ENCODE measurements around the gene KLHDC9. TPM values are rescaled to one million over a fixed set of nuclear protein-coding genes. Genes with fewer than 3 reads are reported as not detected.

Gene KLHDC9
- total and polyA plus RNA-seq, 2 donors from 2014 or later, result 21.9 to 32.2 TPM

GRCh38 chr1:161052899-161053298 is 45.3 kb upstream of the KLHDC9 start:
- Histone ChIP-seq H3K4me1 (ENCODE audit: control insufficient read depth in 2 of 3, insufficient read depth in 2 of 3, low read depth in 1 of 3, low read length in 3 of 3) (no peaks in the 10 kb centered on the region), H3K9ac (ENCODE audit: low read length in 3 of 3) (no peak overlapping the region), H3K27ac (ENCODE audit: low read depth in 2 of 2, low read length in 2 of 2) (no peak overlapping the region), H3K36me3 (ENCODE audit: control insufficient read depth in 2 of 3, insufficient read depth in 3 of 3, low read length in 3 of 3) (no peaks in the 10 kb centered on the region), H3K9me3 (ENCODE audit: control insufficient read depth in 2 of 3, insufficient read depth in 1 of 3, low read length in 3 of 3) (no peaks in the 10 kb centered on the region), H3K27me3 (ENCODE audit: control insufficient read depth, insufficient read depth, low read length) (no peaks in the 10 kb centered on the region), H3K4me3 (ENCODE audit: low read length in 3 of 3) (no peak overlapping the region)
- DNase-seq (peak in 1 of 5 donors; percentile 38), FAIRE-seq (no peak)
- TF ChIP-seq, protein P1, sequence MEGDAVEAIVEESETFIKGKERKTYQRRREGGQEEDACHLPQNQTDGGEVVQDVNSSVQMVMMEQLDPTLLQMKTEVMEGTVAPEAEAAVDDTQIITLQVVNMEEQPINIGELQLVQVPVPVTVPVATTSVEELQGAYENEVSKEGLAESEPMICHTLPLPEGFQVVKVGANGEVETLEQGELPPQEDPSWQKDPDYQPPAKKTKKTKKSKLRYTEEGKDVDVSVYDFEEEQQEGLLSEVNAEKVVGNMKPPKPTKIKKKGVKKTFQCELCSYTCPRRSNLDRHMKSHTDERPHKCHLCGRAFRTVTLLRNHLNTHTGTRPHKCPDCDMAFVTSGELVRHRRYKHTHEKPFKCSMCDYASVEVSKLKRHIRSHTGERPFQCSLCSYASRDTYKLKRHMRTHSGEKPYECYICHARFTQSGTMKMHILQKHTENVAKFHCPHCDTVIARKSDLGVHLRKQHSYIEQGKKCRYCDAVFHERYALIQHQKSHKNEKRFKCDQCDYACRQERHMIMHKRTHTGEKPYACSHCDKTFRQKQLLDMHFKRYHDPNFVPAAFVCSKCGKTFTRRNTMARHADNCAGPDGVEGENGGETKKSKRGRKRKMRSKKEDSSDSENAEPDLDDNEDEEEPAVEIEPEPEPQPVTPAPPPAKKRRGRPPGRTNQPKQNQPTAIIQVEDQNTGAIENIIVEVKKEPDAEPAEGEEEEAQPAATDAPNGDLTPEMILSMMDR (IDR thresholded peaks at IDR 0.05; ENCODE audit: borderline replicate concordance, extremely low read depth, insufficient read depth), result no peak
- intact Hi-C loops (cut with DNase I), result no loop called here

DNA sequence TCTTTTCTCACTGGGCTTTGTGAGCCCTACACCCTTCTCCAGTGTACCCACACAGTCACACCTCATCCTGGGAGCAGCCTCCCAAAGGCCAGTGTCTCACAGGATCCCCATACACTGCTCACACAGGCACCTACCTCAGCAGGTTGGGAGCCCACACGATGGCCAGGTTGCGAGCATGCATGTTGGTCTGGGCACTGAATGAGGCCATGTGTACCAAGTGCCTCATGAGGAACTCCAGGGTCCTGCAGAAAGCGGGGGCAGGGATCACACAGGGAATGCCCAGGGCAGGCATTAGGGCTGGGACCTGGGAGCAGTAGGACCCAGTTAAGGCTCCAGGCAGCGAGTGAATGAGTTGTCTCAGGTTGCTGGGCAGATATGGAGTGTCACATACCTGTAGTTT is 43.9 kb upstream of the KLHDC9 start:
- no peak overlapping the region for H3K4me3 ChIP-seq (ENCODE audit: low read length in 3 of 3)
- no peak overlapping the region for H3K27ac ChIP-seq (ENCODE audit: low read depth in 2 of 2, low read length in 2 of 2)
- H3K27me3 ChIP-seq (ENCODE audit: control insufficient read depth, insufficient read depth, low read length), result no peaks in the 10 kb centered on the region
- no peaks in the 10 kb centered on the region for H3K36me3 ChIP-seq (ENCODE audit: control insufficient read depth in 2 of 3, insufficient read depth in 3 of 3, low read length in 3 of 3)
- intact Hi-C loops (cut with DNase I), result no loop called here
- no peaks in the 10 kb centered on the region for H3K9me3 ChIP-seq (ENCODE audit: control insufficient read depth in 2 of 3, insufficient read depth in 1 of 3, low read length in 3 of 3)
- no peak for FAIRE-seq
- H3K4me1 ChIP-seq (ENCODE audit: control insufficient read depth in 2 of 3, insufficient read depth in 2 of 3, low read depth in 1 of 3, low read length in 3 of 3), result no peaks in the 10 kb centered on the region
- TF ChIP-seq, protein P1 (IDR thresholded peaks at IDR 0.05; ENCODE audit: borderline replicate concordance, extremely low read depth, insufficient read depth), result no peak
- H3K9ac ChIP-seq (ENCODE audit: low read length in 3 of 3), result no peak overlapping the region
- peak in 1 of 5 donors; percentile 41 for DNase-seq

DNA sequence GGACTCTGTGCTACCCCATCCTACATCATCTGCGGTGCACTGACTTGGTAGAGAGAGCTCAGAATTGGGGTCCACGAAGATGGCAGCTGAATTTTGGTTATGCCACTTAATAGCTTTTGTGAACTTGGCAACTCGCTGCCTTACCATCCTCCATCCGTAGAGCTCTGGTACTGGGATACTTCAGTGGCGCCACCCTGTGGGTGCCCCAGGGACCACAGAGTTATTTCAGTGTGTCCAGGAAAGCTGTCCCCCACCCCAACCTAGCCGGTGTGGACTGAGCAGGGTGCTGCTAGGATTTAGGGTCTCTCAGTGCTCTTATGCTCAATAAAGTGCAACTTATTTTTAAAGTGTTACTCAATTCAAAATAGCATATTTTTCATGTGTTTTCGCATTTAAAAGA is 43.4 kb upstream of the KLHDC9 start:
- H3K9me3 ChIP-seq (ENCODE audit: control insufficient read depth in 2 of 3, insufficient read depth in 1 of 3, low read length in 3 of 3), result no peaks in the 10 kb centered on the region
- no peaks in the 10 kb centered on the region for H3K36me3 ChIP-seq (ENCODE audit: control insufficient read depth in 2 of 3, insufficient read depth in 3 of 3, low read length in 3 of 3)
- peak in 1 of 5 donors; percentile 26 for DNase-seq
- TF ChIP-seq, protein P1 (IDR thresholded peaks at IDR 0.05; ENCODE audit: borderline replicate concordance, extremely low read depth, insufficient read depth), result no peak
- H3K27ac ChIP-seq (ENCODE audit: low read depth in 2 of 2, low read length in 2 of 2), result no peak overlapping the region
- H3K4me3 ChIP-seq (ENCODE audit: low read length in 3 of 3), result no peak overlapping the region
- H3K9ac ChIP-seq (ENCODE audit: low read length in 3 of 3), result no peak overlapping the region
- intact Hi-C loops (cut with DNase I), result no loop called here
- no peak for FAIRE-seq
- no peaks in the 10 kb centered on the region for H3K4me1 ChIP-seq (ENCODE audit: control insufficient read depth in 2 of 3, insufficient read depth in 2 of 3, low read depth in 1 of 3, low read length in 3 of 3)
- H3K27me3 ChIP-seq (ENCODE audit: control insufficient read depth, insufficient read depth, low read length), result no peaks in the 10 kb centered on the region

DNA sequence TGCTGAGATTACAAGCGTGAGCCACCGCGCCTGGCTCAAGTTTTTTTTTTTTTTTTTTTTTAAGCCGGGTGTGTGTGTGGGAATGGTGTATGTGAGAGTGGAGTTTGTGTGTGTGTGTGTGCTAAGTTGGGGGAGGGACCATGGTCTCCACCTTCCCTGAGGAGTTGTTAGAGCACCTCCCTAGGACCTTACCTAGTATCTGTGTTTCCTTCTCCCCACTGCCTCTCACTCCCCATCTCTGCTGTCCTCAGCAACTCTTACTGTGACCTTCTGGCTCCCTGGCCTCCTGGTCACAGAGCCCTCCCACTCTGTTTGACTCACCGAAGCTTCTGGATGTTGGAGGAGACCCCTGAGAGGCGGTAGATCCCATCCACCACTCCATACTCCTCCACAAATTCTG is 38.9 kb upstream of the KLHDC9 start:
- TF ChIP-seq, protein P1 (IDR thresholded peaks at IDR 0.05; ENCODE audit: borderline replicate concordance, extremely low read depth, insufficient read depth), result no peak
- H3K9me3 ChIP-seq (ENCODE audit: control insufficient read depth in 2 of 3, insufficient read depth in 1 of 3, low read length in 3 of 3), result no peaks in the 10 kb centered on the region
- no peak for DNase-seq
- H3K9ac ChIP-seq (ENCODE audit: low read length in 3 of 3), result no peak overlapping the region
- no peaks in the 10 kb centered on the region for H3K36me3 ChIP-seq (ENCODE audit: control insufficient read depth in 2 of 3, insufficient read depth in 3 of 3, low read length in 3 of 3)
- H3K4me3 ChIP-seq (ENCODE audit: low read length in 3 of 3), result no peak overlapping the region
- H3K4me1 ChIP-seq (ENCODE audit: control insufficient read depth in 2 of 3, insufficient read depth in 2 of 3, low read depth in 1 of 3, low read length in 3 of 3), result no peaks in the 10 kb centered on the region
- no peak overlapping the region for H3K27ac ChIP-seq (ENCODE audit: low read depth in 2 of 2, low read length in 2 of 2)
- intact Hi-C loops (cut with DNase I), result no loop called here
- no peaks in the 10 kb centered on the region for H3K27me3 ChIP-seq (ENCODE audit: control insufficient read depth, insufficient read depth, low read length)
- no peak for FAIRE-seq
